Measurements from ENCODE around the gene PSME3IP1. TPM values are rescaled to one million over a fixed set of nuclear protein-coding genes. Genes with fewer than 3 reads are reported as not detected.

PSME3IP1 gene
- total and polyA plus RNA-seq, 9 of the 15 experiments (the other 6 are each of a cell fraction or from before 2014, with no cell fraction given): 63.8 to 187 (median 142) TPM

- TF ChIP-seq DMBX1 (CRISPR knock-in tag; IDR thresholded peaks at IDR 0.05; ENCODE audit: borderline replicate concordance) (no peak), KLF6 (CRISPR knock-in tag; IDR thresholded peaks at IDR 0.05; ENCODE audit: borderline replicate concordance) (no peak), TCF7 (IDR thresholded peaks at IDR 0.05; ENCODE audit: borderline replicate concordance) (no peak), XRCC5 (IDR thresholded peaks at IDR 0.05; ENCODE audit: low read depth, low read length) (no peak), SIX5 (IDR thresholded peaks at IDR 0.05; ENCODE audit: borderline replicate concordance in 1 of 2, insufficient read depth in 1 of 2, low read depth in 1 of 2, low read length in 2 of 2) (no peak), ZNF75A (CRISPR knock-in tag; IDR thresholded peaks at IDR 0.05) (no peak), ATF3 (IDR thresholded peaks at IDR 0.05) (no peak), ATF3 (CRISPR knock-in tag; conservative IDR thresholded peaks at IDR 0.05) (no peak), LCOR (CRISPR knock-in tag; IDR thresholded peaks at IDR 0.05) (no peak), ZNF583 (CRISPR knock-in tag; IDR thresholded peaks at IDR 0.05) (no peak), POU5F1 (IDR thresholded peaks at IDR 0.05; ENCODE audit: borderline replicate concordance, low read depth, low read length, partially characterized antibody) (no peak), TRIM24 (IDR thresholded peaks at IDR 0.05) (no peak)
- Histone ChIP-seq H3K9ac (ENCODE audit: insufficient read depth in 1 of 2, low read depth in 2 of 2, low read length in 2 of 2) (no peak overlapping the region), H3K27me3 (ENCODE audit: control insufficient read depth in 2 of 2, insufficient read depth in 2 of 2, low read length in 2 of 2) (no peaks in the 10 kb centered on the region), H3K9me1 (ENCODE audit: control insufficient read depth, insufficient read depth, low read length) (no peaks in the 10 kb centered on the region), H3K79me2 (ENCODE audit: control insufficient read depth, insufficient read depth, low read length) (no peaks in the 10 kb centered on the region), H3K4me2 (ENCODE audit: insufficient read depth, low read length) (no peak overlapping the region), H4K20me1 (replicated peaks; ENCODE audit: control insufficient read depth, insufficient read depth, low read length) (no peaks in the 10 kb centered on the region), H3K4me1 (replicated peaks in 1 of 2; ENCODE audit: control insufficient read depth in 2 of 2, insufficient read depth in 2 of 2, low read length in 2 of 2) (peaks cover 0 to 2% of the 10 kb centered on the region in 2 experiments; a peak in 1 of 5 replicates), H3K27ac (ENCODE audit: extremely low read depth, low read depth, low read length) (no peak overlapping the region), H3K36me3 (ENCODE audit: control insufficient read depth, insufficient read depth, low read length) (peaks cover 84% of the 10 kb centered on the region), H3K9me3 (replicated peaks; ENCODE audit: control insufficient read depth, insufficient read depth, low read depth, low read length) (no peaks in the 10 kb centered on the region), H2AFZ (ENCODE audit: low read depth, low read length) (no peak overlapping the region), H3K4me3 (no peak overlapping the region)
- ChIA-PET CTCF (ENCODE audit: low intra/inter-chr PET ratio) (no interaction called here), POLR2A (no interaction called here)
- 90% methylated on average over 1 of the region's 1 CpG for WGBS (ENCODE audit: insufficient coverage, low coverage, missing lambda C conversion rate)
- no peak for ATAC-seq
- no peak for FAIRE-seq
- in situ Hi-C loops (cut with MboI): no loop called here
- intact Hi-C loops (cut with micrococcal nuclease): no loop called here
- no peak for DNase-seq (ENCODE audit: extremely low read depth in 1 of 4, low spot score in 3 of 4)
- no TSS peak for BruUV-seq (replicated peaks)
Measured at GRCh38 chr16:57157533-57157932, 28.3 kb downstream of the PSME3IP1 start.

Measured in K562 (cell line).